Epithelial cell of proximal tubule (primary cell): Measurements from ENCODE around the gene KIAA1549. TPM values are rescaled to one million over a fixed set of nuclear protein-coding genes. Genes with fewer than 3 reads are reported as not detected.

Experiments used
- DNase-seq: peaks from one replicate; pipeline ENCODE4 v3.0.0-alpha.2; 2011; ENCODE audit warnings: low read depth
- H3K4me3 ChIP-seq: 2 replicates; pipeline ENCODE4 v1.5.1; 2011; ENCODE audit warnings: low read depth, mild to moderate bottlenecking, low read length
- CTCF ChIP-seq: conservative IDR thresholded peaks from 2 replicates; pipeline ENCODE4 v1.5.1; 2012; ENCODE audit warnings: low read depth, mild to moderate bottlenecking, low read length
- total RNA-seq: library from RNA; depleted of rRNA; stranded (reverse); fragments of >200 nt; gene quantifications from 2 replicates; pipeline ENCODE4 v1.2.3, GENCODE V29; 2015

KIAA1549 gene
- total RNA-seq, 1 donor from 2014 or later, result 1.8 TPM

DNA sequence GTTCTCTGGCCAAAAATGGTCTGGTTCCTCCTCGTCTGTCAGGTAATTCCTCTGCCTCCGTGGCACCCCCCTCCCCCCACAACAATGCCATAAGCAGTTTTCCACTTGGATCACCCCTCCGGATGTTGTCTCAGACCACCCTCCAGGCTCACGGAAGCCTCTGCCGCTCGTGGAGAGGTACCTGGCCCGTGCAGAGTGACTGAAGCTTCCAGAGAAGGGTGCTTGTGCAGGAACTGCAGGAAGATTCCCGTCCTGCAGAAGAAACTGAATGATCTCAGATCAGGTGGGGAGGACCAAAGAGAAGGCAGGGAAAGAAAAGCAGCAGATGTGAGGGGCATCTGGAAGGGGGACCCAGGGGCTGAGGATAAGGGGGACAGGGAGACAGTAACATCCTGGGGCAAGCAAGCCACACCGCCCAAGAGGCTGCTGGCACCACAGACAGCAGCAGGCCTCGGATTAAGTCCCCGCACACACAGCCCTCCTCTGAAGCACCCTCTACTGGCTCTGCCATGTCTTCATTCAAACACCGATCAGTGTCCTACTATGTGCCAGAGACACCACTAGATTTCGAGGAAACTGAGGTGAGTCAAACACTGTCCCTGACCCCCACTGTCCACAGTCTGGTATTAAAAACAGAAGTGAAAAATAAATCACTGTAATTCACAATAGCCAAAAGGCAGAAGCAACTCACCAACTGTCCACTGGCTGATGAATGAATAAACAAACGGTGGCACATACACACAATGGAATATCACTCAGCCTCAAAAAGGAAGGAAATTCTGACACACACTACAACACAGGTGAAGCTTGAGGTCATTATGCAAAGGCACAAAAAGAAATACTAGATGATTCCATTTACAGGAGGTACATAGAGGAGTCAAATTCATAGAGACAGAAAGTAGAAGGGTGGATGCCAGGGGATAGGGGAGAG is 26.4 kb downstream of the KIAA1549 start:
- DNase-seq, result no peak

GRCh38 chr7:138952791-138953190 is 28.4 kb downstream of the KIAA1549 start:
- no peak for DNase-seq
- no peak for TF ChIP-seq CTCF
- H3K4me3 ChIP-seq, result no peak overlapping the region

More for the DNA sequence above, 26.4 kb downstream of the KIAA1549 start:
- no peak overlapping the region for H3K4me3 ChIP-seq
- TF ChIP-seq CTCF, result no peak

DNA sequence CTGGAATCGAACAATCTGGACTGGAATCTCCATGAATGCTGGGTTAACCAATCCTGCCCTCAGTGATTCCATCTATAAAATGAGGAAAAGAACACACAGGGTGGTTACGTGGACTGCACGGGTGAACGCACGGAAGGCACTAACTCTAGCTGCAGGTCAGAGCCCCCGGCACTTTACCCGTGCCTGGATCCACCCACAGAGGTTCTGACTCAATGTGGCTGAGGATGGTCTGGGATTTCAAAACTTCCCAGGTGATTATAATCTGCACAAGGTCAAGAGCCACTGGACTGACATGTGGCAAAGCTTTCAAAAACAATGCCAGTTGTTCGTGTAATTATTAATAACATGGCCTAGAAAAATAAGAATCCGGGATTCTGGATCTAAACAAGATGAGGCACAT is 29.2 kb downstream of the KIAA1549 start:
- DNase-seq, result peak; percentile 83
- no peak for TF ChIP-seq CTCF
- no peak overlapping the region for H3K4me3 ChIP-seq

- TF ChIP-seq CTCF, result no peak
- DNase-seq, result no peak
Measured at GRCh38 chr7:138949421-138950088, 31.6 kb downstream of the KIAA1549 start.

DNA sequence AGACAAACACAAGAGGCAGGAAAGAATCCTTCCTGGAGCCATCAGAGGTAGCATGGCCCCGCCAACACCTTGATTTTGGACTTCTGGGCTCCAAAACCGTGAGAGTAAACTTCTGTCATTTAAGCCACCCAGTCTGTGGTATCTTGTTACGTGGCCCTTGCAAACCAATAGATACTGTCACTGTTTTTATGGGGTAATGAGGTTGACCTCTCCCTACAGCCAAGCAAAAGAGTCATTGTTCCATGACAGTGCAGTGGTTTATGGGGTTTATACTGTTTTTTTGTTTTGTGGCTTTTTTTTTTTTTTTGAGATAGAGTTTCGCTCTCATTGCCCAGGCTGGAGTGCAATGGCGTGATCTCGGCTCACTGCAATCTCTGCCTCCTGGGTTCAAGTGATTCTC is 32.8 kb downstream of the KIAA1549 start:
- no peak overlapping the region for H3K4me3 ChIP-seq
- TF ChIP-seq CTCF, result no peak
- no peak for DNase-seq

More at GRCh38 chr7:138949421-138950088, 31.6 kb downstream of the KIAA1549 start:
- no peak overlapping the region for H3K4me3 ChIP-seq

DNA sequence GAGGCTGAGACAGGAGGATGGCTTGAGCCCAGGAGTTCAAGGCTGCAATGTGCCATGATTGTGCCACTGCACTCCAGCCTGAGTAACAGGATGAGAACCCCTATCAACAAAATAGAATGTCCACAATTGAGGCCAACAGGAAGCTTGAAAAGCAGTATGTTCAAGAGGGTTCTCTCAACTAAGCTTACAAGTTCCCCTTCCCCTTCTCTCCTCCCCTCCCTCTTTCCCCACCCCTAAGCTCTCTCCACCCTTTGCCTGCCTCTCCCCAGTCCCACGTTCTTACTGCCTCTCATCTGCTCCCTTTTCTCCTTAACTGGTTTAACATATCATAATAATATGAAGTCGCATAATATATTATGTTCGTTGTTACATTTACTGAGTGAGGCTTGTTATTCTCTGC is 35.4 kb downstream of the KIAA1549 start:
- H3K4me3 ChIP-seq, result no peak overlapping the region
- no peak for TF ChIP-seq CTCF
- no peak for DNase-seq

DNA sequence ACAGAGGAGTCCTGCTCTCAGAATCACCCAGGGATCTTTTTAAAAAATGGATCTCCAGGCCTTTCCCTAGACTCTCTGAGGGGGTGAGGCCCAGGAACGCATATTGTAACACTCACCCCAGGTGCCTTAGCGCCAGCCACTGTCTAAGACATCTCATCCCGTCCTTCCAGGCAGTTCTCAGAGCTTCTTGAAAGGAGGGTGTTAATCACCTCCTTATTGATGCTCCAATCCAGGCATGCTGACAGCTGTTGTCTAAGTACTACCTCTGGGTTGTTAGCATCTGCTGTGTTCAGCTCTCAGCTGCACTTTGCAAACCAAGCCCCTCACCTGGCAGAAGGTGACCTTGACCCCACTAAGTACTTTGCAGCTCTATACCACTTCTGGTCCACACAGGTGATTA is 36.0 kb downstream of the KIAA1549 start:
- no peak for DNase-seq
- TF ChIP-seq CTCF, result no peak
- no peak overlapping the region for H3K4me3 ChIP-seq
